Measurements from ENCODE around the gene RBM39. TPM values are rescaled to one million over a fixed set of nuclear protein-coding genes. Genes with fewer than 3 reads are reported as not detected.

Gene RBM39
- total and polyA plus RNA-seq, 9 of the 15 experiments (the other 6 are each of a cell fraction or from before 2014, with no cell fraction given), result 143 to 319 (median 228) TPM

GRCh38 chr20:35742741-35743523, 872 bp upstream of the RBM39 start (continued):
- TF ChIP-seq THRB (CRISPR knock-in tag; conservative IDR thresholded peaks at IDR 0.05) (peak; percentile 93), AFF1 (IDR thresholded peaks at IDR 0.05; ENCODE audit: low read depth in 1 of 2, partially characterized antibody in 2 of 2) (peak; percentile 72 to 79), HDAC1 (IDR thresholded peaks at IDR 0.05) (peak in 1 of 2 experiments; percentile 47; a peak in 2 of 4 replicates), ZNF740 (CRISPR knock-in tag; IDR thresholded peaks at IDR 0.05) (no peak), ZNF740 (tag; IDR thresholded peaks at IDR 0.05) (peak in 1 of 2 experiments; percentile 81; a peak in 2 of 4 replicates), ESRRA (IDR thresholded peaks at IDR 0.05; ENCODE audit: borderline replicate concordance, low read depth) (peak; percentile 69), SRSF9 (IDR thresholded peaks at IDR 0.05; ENCODE audit: borderline replicate concordance, low read depth, low read length) (no peak), BRD4 (IDR thresholded peaks at IDR 0.05) (peak; percentile 36), POLR2G (IDR thresholded peaks at IDR 0.05; ENCODE audit: low read depth, low read length) (no peak), SMARCE1 (IDR thresholded peaks at IDR 0.05) (peak; percentile 31; the same call in 1 of the 2 replicates), ERF (CRISPR knock-in tag; IDR thresholded peaks at IDR 0.05) (0 out of 2 replicates have a peak, but pooled peaks have one; percentile 41), NFRKB (IDR thresholded peaks at IDR 0.05; ENCODE audit: low read depth) (no peak; the same call in 1 of the 2 replicates), POLR2B (IDR thresholded peaks at IDR 0.05; ENCODE audit: low read depth, partially characterized antibody) (peak; percentile 91), ZNF143 (CRISPR knock-in tag; IDR thresholded peaks at IDR 0.05) (no peak)
